Memory B cell (primary cell): Measurements from ENCODE around the gene SLC39A8.
"Not testable (repeated sequence)": the region's sequence is repeated elsewhere in the genome, so short reads cannot be mapped to it uniquely, and the experiment has no call there.

Experiments
- ATAC-seq: fragments of 150-1000 bp; cut with Tn5 transposase; 2 replicates; pipeline ENCODE4 v1.10.0; 2021; ENCODE audit warnings: low read depth, mild to moderate bottlenecking, moderate library complexity
- DNase-seq, 2 donors: peaks; one replicate each; pipeline ENCODE4 v3.0.0; 2022; ENCODE audit warnings: low spot score in 2 of 2
- H3K27ac Mint-ChIP-seq: one replicate; pipeline ENCODE4 v1.8.0; 2022; ENCODE audit warnings: mild to moderate bottlenecking, moderate library complexity, mixed read lengths
- H3K27me3 Mint-ChIP-seq: one replicate; pipeline ENCODE4 v1.8.0; 2022; ENCODE audit warnings: mixed read lengths
- H3K36me3 Mint-ChIP-seq: one replicate; pipeline ENCODE4 v1.8.0; 2022; ENCODE audit warnings: mild to moderate bottlenecking, mixed read lengths
- H3K4me1 Mint-ChIP-seq: one replicate; pipeline ENCODE4 v1.8.0; 2022; ENCODE audit warnings: mixed read lengths
- H3K4me3 Mint-ChIP-seq: one replicate; pipeline ENCODE4 v1.8.0; 2022; ENCODE audit warnings: mild to moderate bottlenecking, moderate library complexity, mixed read lengths
- H3K9me3 Mint-ChIP-seq: one replicate; pipeline ENCODE4 v1.8.0; 2022; ENCODE audit warnings: mixed read lengths

The SLC39A8 gene

DNA sequence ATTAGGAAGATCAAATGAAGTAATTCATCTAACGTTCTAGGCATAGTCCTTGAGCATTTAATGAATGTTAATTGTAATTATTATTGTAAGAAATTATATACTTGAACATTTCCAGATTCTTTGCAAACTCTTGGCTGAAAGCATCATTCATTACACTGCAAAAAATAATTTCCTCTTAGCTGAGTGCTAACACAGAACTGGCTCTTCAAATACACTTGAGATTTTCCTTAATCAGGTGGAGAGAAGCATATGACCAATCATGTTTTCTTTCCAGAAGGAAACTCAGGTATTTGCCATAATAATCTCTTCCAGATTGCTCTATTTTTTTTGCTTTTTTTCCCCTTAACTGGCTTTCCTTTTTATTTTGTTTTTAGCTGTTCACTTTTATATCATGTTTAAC is 42.5 kb downstream of the SLC39A8 start:
- Mint-ChIP-seq H3K9me3 (no peaks in the 10 kb centered on the region), H3K4me1 (peaks cover 11% of the 10 kb centered on the region), H3K27me3 (no peaks in the 10 kb centered on the region), H3K36me3 (peaks cover 4% of the 10 kb centered on the region), H3K27ac (no peak overlapping the region), H3K4me3 (no peak overlapping the region)
- no peak for DNase-seq
- ATAC-seq, result no peak

DNA sequence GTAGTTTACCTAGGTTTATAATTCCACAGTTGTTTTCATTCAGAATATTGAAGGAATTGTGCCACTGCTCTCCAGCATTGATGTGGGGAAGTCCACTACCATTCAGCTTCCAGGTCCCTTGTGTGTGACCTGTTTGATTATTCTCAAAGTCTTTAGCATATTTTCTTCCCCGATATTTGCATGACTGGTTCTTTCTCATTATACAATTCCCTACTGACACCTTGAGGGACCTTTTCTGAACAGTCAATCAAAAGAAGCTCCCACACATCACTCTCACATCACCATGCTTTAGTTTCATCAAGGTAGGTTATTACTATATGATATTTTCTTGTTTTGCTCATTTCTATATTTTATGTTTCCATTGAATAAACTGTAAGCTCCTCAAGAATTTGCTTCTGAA is 44.1 kb downstream of the SLC39A8 start:
- peaks cover 6% of the 10 kb centered on the region for H3K36me3 Mint-ChIP-seq
- no peaks in the 10 kb centered on the region for H3K27me3 Mint-ChIP-seq
- no peaks in the 10 kb centered on the region for H3K9me3 Mint-ChIP-seq
- peaks cover 9% of the 10 kb centered on the region for H3K4me1 Mint-ChIP-seq
- no peak for ATAC-seq
- no peak overlapping the region for H3K27ac Mint-ChIP-seq
- H3K4me3 Mint-ChIP-seq, result no peak overlapping the region
- DNase-seq, result no peak

DNA sequence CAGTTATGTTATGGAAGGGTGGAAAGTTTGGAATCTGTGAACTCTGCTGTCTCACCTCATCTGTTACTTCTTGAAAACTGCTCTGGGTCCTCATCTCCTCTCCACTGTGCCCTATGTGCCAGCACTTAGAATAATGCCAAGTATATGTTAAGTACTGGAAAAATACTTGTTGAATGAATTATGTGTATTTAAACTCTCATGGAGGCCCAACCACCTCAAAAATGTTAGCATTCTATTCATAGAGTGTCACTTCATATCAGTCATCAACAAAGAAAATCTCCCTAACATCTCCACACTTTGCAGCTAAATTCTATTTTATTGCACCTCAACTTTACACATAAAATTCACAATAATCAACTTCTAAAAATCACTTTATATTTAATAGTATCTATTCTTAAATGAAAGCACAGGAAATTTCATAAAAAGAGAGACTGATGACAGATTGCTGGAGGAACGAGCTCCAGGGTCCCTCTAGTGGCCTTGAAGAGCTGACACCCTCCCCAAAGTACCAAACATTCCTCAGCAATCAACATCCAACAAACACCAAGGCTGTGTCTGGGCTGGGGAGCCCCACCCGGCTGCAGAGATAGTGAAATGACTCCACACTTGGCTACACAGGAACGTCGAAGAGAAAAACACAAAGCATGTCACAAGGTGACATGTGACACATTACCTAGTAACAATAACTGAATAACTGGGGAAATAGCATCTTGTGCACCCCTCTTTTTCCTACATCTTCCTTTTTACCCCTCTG is 45.8 kb downstream of the SLC39A8 start:
- Mint-ChIP-seq H3K27me3 (no peaks in the 10 kb centered on the region), H3K4me1 (peaks cover 9% of the 10 kb centered on the region), H3K4me3 (no peak overlapping the region), H3K9me3 (peaks cover 1% of the 10 kb centered on the region), H3K27ac (no peak overlapping the region), H3K36me3 (peaks cover 7% of the 10 kb centered on the region)
- no peak for DNase-seq
- ATAC-seq, result peak; percentile 73

DNA sequence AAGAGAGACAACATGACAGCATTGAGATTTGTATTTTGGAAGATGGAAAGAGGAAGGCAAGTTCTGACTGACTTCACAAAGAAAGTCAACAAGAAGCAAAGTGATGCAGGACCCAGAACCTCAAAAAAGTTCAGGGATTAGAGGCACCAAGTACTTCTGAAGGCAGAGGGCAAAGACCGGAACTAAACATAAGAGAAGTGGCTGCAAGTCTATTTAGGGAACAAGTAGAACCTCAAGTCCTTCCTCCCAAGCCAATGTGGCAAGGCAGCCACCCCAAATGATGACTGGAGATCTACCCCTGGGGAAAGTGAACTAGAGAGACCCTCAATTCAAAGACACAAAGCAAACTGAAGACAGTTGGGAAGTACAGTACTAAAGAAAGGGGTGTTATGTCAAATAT is 46.6 kb downstream of the SLC39A8 start:
- Mint-ChIP-seq H3K27me3 (no peaks in the 10 kb centered on the region), H3K9me3 (peaks cover 3% of the 10 kb centered on the region), H3K4me1 (peaks cover 9% of the 10 kb centered on the region), H3K36me3 (peaks cover 5% of the 10 kb centered on the region), H3K27ac (no peak overlapping the region), H3K4me3 (no peak overlapping the region)
- no peak for ATAC-seq
- DNase-seq, result no peak

GRCh38 chr4:102295153-102295862 is 50.0 kb downstream of the SLC39A8 start:
- H3K9me3 Mint-ChIP-seq, result peaks cover 3% of the 10 kb centered on the region
- ATAC-seq (no peak), DNase-seq (no peak)
- H3K27me3 Mint-ChIP-seq, result no peaks in the 10 kb centered on the region
- H3K4me3 Mint-ChIP-seq, result no peak overlapping the region
- no peak overlapping the region for H3K27ac Mint-ChIP-seq
- H3K4me1 Mint-ChIP-seq, result peaks cover 9% of the 10 kb centered on the region
- peaks cover 6% of the 10 kb centered on the region for H3K36me3 Mint-ChIP-seq

- H3K9me3 Mint-ChIP-seq, result no peaks in the 10 kb centered on the region
- no peaks in the 10 kb centered on the region for H3K4me1 Mint-ChIP-seq
- ATAC-seq, result no peak
- no peak for DNase-seq
- no peak overlapping the region for H3K4me3 Mint-ChIP-seq
- H3K27ac Mint-ChIP-seq, result no peak overlapping the region
- H3K36me3 Mint-ChIP-seq, result peaks cover 4% of the 10 kb centered on the region
- no peaks in the 10 kb centered on the region for H3K27me3 Mint-ChIP-seq
Observed at GRCh38 chr4:102288497-102288896, 56.8 kb downstream of the SLC39A8 start.

DNA sequence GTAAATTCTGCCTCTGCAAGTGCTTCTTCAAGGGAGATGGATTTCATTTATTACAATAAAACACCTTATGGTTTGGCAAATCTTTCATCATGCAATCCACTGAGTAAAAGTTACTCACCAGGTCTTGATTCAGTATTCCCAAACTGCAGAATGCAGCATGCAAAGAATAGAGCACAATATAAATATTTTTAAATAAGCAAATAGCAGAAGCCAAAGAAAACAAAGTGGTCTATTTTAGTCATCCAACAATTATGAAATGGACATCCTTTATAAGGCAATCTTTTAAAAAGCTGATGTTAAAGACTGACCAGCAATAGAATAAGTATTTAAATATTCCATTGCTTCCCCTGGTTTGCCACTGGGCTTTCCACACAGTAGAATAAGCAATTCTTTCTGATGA is 59.5 kb downstream of the SLC39A8 start:
- H3K36me3 Mint-ChIP-seq, result peaks cover 2% of the 10 kb centered on the region
- no peak overlapping the region for H3K4me3 Mint-ChIP-seq
- H3K4me1 Mint-ChIP-seq, result no peaks in the 10 kb centered on the region
- no peak overlapping the region for H3K27ac Mint-ChIP-seq
- no peaks in the 10 kb centered on the region for H3K9me3 Mint-ChIP-seq
- ATAC-seq, result no peak
- no peak for DNase-seq
- H3K27me3 Mint-ChIP-seq, result no peaks in the 10 kb centered on the region

DNA sequence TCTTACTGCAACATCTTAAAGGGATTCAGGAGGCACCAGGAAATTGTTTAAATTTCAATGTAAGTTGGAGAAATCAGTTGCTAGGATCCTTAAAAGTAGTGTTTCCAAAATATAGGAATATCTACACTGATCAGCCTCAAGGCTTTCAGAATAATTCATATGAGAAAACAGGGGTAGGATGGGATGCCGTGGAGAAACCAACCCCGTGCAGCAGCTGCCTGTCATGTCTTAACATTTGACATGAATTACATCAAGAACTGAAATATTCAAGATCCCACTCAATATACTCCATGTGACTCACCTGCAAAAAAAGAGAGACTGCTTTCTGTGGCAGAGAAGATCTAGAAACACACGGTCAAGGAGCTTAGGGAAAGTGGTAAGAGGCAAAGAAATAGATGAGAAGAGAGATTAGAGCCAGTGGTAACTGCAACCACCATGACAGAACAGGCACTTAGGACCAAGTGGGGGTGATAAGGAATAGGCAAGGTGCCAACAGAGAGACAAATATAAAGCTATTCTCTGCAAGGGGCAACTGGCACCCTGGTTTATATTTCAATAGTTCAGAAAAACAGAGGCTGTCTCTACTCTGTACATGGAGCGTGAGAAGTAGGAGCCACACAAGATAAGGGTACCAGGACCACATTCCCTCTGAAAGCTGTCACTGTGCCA is 64.0 kb downstream of the SLC39A8 start:
- no peak overlapping the region for H3K27ac Mint-ChIP-seq
- H3K4me3 Mint-ChIP-seq, result no peak overlapping the region
- ATAC-seq (no peak), DNase-seq (no peak)
- no peaks in the 10 kb centered on the region for H3K27me3 Mint-ChIP-seq
- H3K9me3 Mint-ChIP-seq, result no peaks in the 10 kb centered on the region
- H3K36me3 Mint-ChIP-seq, result no peaks in the 10 kb centered on the region
- no peaks in the 10 kb centered on the region for H3K4me1 Mint-ChIP-seq

DNA sequence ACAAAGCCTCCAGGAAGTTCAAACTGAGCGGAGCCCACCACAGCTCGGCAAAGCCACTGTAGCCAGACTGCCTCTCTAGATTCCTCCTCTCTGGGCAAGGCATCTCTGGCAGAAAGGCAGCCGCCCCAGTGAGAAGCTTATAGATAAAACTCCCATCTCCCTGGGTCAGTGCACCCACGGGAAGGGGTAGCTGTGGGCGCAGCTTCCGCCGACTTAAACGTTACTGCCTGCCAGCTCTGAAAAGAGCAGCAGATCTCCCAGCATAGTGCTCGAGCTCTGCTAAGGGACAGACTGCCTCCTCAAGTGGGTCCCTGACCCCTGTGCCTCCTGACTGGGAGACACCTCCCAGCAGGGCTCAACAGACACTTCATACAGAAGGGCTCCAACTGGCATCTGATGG is 72.0 kb downstream of the SLC39A8 start:
- not testable (repeated sequence) for H3K27me3 Mint-ChIP-seq, H3K4me3 Mint-ChIP-seq, H3K27ac Mint-ChIP-seq, H3K9me3 Mint-ChIP-seq, ATAC-seq, H3K4me1 Mint-ChIP-seq, DNase-seq
- peaks cover 10% of the 10 kb centered on the region for H3K36me3 Mint-ChIP-seq

- H3K27ac Mint-ChIP-seq, result no peak overlapping the region
- no peaks in the 10 kb centered on the region for H3K27me3 Mint-ChIP-seq
- H3K4me3 Mint-ChIP-seq, result no peak overlapping the region
- ATAC-seq (no peak), DNase-seq (no peak)
- H3K9me3 Mint-ChIP-seq, result peaks cover 7% of the 10 kb centered on the region
- peaks cover 10% of the 10 kb centered on the region for H3K36me3 Mint-ChIP-seq
- H3K4me1 Mint-ChIP-seq, result peaks cover 2% of the 10 kb centered on the region
Observed at GRCh38 chr4:102272318-102272717, 73.0 kb downstream of the SLC39A8 start.

GRCh38 chr4:102268355-102268754 is 76.9 kb downstream of the SLC39A8 start:
- DNase-seq, result no peak
- Mint-ChIP-seq H3K27ac (no peak overlapping the region), H3K4me1 (peaks cover 2% of the 10 kb centered on the region), H3K4me3 (no peak overlapping the region), H3K36me3 (no peaks in the 10 kb centered on the region), H3K27me3 (no peaks in the 10 kb centered on the region), H3K9me3 (no peaks in the 10 kb centered on the region)
- ATAC-seq, result no peak

- Mint-ChIP-seq H3K36me3 (no peaks in the 10 kb centered on the region), H3K27me3 (no peaks in the 10 kb centered on the region), H3K4me1 (peaks cover 3% of the 10 kb centered on the region), H3K4me3 (no peak overlapping the region), H3K9me3 (no peaks in the 10 kb centered on the region), H3K27ac (no peak overlapping the region)
- DNase-seq, result peak in 1 of 2 donors; percentile 27
- peak; percentile 85 for ATAC-seq
Observed at GRCh38 chr4:102263024-102263787, 82.1 kb downstream of the SLC39A8 start.

GRCh38 chr4:102259702-102260101 is 85.6 kb downstream of the SLC39A8 start:
- Mint-ChIP-seq H3K9me3 (no peaks in the 10 kb centered on the region), H3K36me3 (no peaks in the 10 kb centered on the region), H3K4me3 (no peak overlapping the region), H3K27me3 (no peaks in the 10 kb centered on the region), H3K27ac (no peak overlapping the region), H3K4me1 (peaks cover 3% of the 10 kb centered on the region)
- no peak for DNase-seq
- ATAC-seq, result no peak

- H3K4me1 Mint-ChIP-seq, result peaks cover 3% of the 10 kb centered on the region
- ATAC-seq, result no peak
- H3K27ac Mint-ChIP-seq, result no peak overlapping the region
- DNase-seq, result no peak
- no peak overlapping the region for H3K4me3 Mint-ChIP-seq
- no peaks in the 10 kb centered on the region for H3K27me3 Mint-ChIP-seq
- no peaks in the 10 kb centered on the region for H3K9me3 Mint-ChIP-seq
- H3K36me3 Mint-ChIP-seq, result no peaks in the 10 kb centered on the region
Observed at GRCh38 chr4:102259081-102259480, 86.2 kb downstream of the SLC39A8 start.
